GM18499 (cell line): ENCODE data around the gene PLEKHH1.

Experiments
- ATAC-seq: cut with Tn5 transposase; IDR thresholded peaks from one replicate; pipeline ENCODE4 v1.9.1; 2021; ENCODE audit warnings: moderate number of reproducible peaks; ENCODE audit not compliant: insufficient read depth, unreplicated experiment

The PLEKHH1 gene

GRCh38 chr14:67559639-67560038 is 26.5 kb downstream of the PLEKHH1 start:
- no peak for ATAC-seq

DNA sequence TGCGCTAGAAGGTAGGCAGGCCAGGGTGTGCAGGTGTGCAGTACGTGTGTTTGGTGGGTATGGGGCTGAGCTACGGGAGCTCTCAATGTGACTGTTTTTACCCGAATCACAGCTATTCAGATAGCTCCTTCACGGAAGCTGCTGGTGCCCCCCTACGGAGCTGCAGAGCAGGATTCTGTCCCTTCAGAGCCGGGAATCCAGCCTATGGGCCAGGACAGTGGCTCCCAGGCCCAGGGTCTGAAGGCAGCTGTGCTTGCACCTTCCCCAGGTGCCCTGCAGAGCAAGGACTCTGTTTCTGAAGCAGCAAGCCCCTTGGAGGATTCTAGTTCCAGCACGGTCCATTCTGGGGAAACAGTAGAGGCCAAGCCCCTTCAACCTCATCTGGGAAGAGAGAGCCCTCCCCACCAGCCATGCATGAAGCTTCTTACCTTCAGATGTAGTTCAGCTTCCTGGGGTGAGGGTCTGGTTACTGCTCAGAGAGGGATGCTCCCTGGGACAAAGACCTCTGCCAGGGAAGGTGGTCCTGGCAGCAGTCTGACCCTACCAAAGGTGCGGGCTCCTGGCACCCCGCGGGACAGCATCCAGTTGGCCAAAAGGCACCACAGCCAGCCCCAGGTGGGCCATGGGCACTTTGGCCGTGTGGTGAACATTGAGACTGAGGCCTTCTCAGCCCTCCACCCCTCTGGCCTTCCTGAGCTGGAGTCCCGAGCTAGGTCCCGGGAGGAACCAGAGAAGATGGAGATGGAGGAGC is 29.1 kb downstream of the PLEKHH1 start:
- ATAC-seq = no peak

- no peak for ATAC-seq
Observed at GRCh38 chr14:67562776-67563150, 29.7 kb downstream of the PLEKHH1 start.

GRCh38 chr14:67564236-67564635 is 31.1 kb downstream of the PLEKHH1 start:
- ATAC-seq = no peak

DNA sequence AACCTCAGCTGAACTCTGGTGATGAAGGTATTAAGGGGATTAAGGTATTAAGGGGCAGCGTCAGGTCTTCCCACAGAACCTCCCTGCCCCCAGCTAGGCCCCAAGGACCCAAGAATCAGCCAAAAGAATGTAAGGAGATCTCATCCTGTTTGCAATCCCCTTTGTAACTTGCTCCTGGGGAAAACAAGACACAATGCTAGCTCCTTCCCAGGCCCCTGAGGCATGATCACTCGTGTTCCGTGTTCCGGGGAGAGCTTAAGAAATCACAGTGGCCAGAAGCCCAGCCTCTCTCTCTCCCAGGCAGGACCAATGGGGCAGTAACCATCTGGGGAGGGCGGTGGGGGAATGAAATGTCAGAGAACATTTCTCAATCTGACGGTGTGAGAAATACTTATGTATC is 33.8 kb downstream of the PLEKHH1 start:
- ATAC-seq = no peak

GRCh38 chr14:67567654-67568053 is 34.6 kb downstream of the PLEKHH1 start:
- ATAC-seq = no peak

- no peak for ATAC-seq
Observed at GRCh38 chr14:67569011-67569650, 36.0 kb downstream of the PLEKHH1 start.

DNA sequence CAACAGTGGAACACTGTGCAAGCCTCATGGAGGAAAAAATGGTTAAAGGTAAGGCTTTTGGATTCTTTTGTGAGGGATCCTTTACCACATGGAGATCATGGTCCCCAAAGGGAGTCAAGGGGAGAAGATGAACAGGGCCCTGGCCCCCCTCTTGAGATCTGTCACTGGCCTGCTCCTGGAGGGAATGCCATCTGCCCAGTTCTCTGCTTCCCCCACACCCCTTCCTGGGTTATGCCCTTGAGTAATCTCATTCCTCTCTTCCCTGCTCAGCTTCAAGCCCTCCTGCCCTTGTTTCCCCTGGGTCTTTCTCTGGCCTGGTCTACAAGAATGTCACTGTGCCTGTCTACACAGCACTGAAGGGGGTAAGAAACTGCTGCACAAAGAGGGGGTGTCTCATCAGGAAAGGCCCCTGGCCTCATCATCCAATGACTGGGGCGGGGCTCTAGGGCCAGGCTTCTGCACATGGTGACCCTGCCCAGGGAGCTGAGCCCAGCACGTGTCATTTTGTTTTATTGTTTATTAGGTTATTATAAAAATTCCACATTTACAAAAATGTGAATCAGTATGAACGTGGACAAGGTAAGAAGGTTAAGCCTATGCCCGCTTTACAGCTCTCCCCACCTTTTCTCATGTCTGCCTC is 36.7 kb downstream of the PLEKHH1 start:
- ATAC-seq = no peak

GRCh38 chr14:67570453-67570852 is 37.4 kb downstream of the PLEKHH1 start:
- ATAC-seq = no peak

GRCh38 chr14:67571275-67571990 is 38.3 kb downstream of the PLEKHH1 start:
- no peak for ATAC-seq

DNA sequence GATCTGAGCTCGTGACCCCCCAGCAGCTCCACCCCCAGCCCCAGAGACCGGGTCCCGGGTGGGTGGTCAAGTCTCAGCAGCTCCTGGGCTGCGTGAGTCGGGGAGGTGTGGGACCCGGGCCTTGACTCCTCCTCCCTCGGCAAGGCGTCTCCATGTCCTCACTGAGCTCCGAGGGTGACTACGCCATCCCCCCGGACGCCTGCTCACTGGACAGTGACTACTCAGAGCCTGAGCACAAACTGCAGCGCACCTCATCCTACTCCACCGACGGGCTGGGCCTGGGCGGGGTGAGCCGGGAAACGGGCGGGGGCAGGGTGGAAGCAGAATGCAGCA is 38.9 kb downstream of the PLEKHH1 start:
- ATAC-seq = no peak

DNA sequence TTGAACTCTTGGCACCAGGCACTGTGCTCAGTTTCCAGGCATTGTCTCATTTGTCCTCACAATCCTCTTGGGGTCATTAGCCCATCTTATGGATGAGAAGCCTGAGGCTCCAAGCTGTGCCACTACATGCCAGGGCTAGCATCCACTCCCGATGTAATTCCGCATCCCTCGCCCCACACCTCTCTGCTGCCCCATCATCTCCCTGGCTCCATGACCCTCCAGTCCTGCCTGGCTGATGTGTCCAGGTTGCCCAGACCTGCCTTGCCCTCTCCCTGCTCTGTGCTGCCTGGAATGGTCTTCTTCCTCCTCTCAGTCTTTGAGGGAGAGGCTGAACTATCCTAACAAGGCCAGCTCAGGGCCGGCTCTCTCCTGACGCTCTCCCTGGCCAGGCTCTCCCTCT is 39.5 kb downstream of the PLEKHH1 start:
- no peak for ATAC-seq

DNA sequence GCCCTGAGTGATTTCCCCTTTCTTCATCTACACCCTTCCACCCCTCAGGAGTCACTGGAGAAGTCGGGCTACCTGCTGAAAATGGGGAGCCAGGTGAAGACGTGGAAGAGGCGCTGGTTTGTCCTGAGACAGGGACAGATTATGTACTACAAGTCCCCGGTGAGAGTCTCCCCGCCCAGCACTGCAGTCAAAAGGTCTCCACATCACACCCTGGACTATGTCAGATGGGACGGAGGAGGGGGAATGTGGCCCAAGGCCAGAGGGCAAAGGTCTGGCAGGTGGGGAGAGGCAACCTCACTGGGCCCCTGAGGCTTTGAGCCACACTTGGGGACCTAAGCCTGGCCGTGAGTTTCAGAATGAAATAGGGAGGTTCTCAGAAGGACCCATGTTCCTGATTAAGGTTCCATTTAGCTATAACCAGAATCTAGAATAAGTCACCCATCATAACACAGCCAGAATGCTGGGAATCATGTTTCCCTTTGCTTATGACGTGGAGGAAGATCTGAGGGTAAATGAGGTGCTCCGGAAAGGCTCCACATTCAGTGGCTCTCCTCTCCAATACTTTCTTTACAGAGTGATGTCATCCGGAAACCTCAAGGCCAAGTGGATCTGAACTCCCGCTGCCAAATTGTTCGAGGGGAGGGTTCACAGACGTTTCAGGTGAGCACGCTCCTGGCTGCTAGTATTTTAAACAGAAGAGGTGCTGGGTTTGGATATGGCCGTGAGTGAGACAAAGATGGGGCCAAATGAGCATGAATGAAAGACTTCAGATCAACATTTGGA is 40.3 kb downstream of the PLEKHH1 start:
- ATAC-seq = no peak

DNA sequence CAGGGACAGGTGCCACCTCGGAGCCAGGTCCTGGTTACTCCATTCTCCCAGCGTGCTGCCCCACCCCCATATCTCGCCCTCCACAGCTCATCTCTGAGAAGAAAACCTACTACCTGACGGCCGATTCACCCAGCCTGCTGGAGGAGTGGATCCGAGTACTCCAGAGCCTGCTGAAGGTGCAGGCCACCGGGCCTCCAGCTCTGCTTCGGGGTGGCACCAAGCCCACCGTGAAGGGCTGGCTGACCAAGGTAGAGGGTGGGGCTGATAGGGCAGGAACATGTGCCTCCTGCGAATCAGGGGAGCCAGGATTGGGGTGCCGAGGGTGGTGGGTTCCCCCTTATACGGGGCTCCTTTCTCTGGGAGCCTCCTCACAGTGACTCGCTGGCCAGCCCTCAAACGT is 41.1 kb downstream of the PLEKHH1 start:
- ATAC-seq = no peak

DNA sequence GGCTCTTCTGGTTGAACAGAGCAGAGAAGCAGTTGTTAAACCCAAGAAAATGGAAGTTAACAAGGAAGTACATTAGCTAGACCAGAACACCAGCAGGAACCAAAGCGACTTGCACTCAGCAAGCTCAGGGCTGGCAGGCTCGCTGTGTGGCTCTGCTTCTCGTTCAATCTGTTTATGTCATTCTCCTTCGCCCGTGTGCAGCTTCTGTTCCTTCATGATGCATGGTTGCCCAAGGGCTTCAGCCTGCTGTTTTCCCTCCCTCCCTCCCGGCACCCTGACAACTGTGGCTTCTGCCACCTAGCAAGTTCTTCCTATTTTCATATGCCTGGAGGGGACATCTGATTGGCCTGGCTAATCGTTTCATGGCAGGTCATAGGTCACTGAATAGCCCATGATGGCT is 41.7 kb downstream of the PLEKHH1 start:
- no peak for ATAC-seq

- ATAC-seq = no peak
Observed at GRCh38 chr14:67575684-67576083, 42.6 kb downstream of the PLEKHH1 start.

- no peak for ATAC-seq
Observed at GRCh38 chr14:67576216-67576955, 43.3 kb downstream of the PLEKHH1 start.

- no peak for ATAC-seq
Observed at GRCh38 chr14:67577181-67577808, 44.2 kb downstream of the PLEKHH1 start.
